Effector CD8-positive, alpha-beta T cell (primary cell): ENCODE data around the gene HOMER3.
"Not testable (repeated sequence)": the region's sequence is repeated elsewhere in the genome, so short reads cannot be mapped to it uniquely, and the experiment has no call there.

Experiments used
- DNase-seq: peaks from one replicate; lab custom pipeline; 2025; lab: John Stamatoyannopoulos, UW

The HOMER3 gene

GRCh38 chr19:18954094-18954493, 13.1 kb upstream of the HOMER3 start:
- no peak for DNase-seq

- DNase-seq, result not testable (repeated sequence)
Observed at GRCh38 chr19:18952364-18953003, 11.5 kb upstream of the HOMER3 start.

- DNase-seq, result no peak
Observed at GRCh38 chr19:18951721-18952281, 10.8 kb upstream of the HOMER3 start.

DNA sequence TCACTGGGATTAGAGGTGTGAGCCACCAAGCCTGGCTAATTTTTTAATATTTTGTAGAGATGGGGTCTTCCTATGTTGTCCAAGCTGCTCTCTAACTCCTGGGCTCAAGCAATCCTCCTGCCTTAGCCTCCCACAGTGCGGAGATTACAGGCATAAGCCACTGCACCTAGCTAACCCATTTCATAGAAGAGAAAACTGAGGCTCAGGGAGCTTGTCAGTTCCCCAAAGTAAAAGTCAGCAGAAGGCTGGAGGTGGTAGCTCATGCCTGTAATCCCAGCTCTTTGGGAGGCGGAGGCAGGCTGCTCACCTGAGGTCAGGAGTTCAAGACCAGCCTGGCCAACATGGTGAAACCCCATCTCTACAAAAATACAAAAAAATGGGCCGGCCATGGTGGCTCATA, 8.8 kb upstream of the HOMER3 start:
- DNase-seq, result no peak

GRCh38 chr19:18948976-18949356, 7.9 kb upstream of the HOMER3 start:
- DNase-seq, result no peak

- no peak for DNase-seq
Observed at GRCh38 chr19:18948075-18948975, 7.3 kb upstream of the HOMER3 start.

DNA sequence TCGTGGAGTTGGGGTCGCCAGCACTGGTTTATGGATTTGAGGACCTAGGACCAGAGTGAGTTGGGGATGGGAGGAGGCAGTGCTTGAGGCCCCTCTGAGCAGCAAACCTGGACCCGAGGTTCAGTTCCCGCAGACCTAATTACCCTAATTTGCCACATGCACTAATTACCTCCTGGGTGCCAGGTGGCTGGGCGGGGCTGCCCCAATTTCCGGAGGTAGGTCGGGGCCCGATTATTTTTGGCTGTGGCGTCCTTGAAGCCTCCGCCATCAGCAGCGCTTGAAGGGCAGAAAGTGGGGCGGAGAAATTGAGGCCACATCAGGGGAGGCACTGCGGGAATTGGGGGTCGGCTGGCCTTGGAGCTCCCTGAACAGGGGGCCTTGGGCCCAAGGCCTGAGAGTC, 5.9 kb upstream of the HOMER3 start:
- no peak for DNase-seq

DNA sequence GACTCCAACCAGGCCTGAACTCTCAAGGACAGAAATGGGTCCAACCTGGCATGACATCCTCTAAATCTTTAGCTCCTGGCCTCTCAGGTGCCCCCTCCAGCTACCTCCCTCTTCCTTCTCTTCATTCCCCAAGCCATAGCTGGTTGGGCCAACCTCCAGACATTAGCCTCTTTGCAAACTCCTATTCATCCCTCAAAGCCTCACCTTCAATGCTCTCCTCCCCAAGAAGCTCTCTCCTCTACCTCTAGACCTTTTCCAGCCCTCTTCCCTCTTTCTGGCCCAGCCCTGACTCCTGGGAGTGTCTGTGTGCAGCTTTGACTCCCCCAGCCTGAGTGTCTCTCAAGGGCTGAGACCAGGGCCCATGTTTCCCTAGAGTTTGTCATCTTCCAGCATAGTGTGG, 5.3 kb upstream of the HOMER3 start:
- no peak for DNase-seq

DNA sequence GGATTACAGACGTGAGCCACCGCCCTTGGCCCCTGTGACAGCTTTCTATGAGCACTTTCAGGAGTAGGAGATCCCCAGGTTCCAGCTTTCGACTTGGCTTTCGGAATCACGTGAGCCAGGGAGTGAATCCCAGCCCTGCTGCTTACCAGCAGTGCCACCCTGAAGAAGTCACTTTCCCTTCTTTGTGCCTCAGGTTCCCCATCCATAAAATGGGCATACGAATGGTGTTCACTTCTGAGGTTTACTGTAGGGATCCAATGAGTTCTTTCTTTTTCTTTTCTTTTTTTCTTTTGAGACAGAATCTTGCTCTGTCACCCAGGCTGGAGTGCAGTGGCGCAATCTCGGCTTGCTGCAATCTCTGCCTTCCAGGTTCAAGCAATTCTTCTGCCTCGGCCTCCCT, 4.3 kb upstream of the HOMER3 start:
- no peak for DNase-seq

DNA sequence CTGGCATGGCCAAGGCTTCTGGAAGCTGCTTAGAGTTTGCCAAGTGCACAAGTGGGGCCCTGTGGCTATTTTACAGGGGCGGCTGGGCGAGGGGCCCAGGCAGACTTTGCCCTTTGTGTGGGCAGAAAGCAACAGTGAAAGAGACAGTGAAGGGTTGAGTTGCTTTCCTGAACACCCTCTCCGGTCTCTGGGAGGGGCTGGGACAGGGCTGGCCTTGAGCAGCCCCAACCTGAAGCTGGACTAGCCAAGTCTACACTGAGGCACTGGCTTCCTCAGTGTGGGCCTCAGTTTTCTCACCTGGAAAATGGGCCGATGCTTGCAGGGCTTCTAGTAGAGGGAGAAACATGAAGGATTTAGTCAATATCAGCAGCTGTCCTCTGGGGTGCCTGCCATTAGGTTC, 2.4 kb upstream of the HOMER3 start:
- no peak for DNase-seq

GRCh38 chr19:18942692-18943091, 1.7 kb upstream of the HOMER3 start:
- no peak for DNase-seq

GRCh38 chr19:18941628-18942354, 774 bp upstream of the HOMER3 start:
- DNase-seq, result no peak

DNA sequence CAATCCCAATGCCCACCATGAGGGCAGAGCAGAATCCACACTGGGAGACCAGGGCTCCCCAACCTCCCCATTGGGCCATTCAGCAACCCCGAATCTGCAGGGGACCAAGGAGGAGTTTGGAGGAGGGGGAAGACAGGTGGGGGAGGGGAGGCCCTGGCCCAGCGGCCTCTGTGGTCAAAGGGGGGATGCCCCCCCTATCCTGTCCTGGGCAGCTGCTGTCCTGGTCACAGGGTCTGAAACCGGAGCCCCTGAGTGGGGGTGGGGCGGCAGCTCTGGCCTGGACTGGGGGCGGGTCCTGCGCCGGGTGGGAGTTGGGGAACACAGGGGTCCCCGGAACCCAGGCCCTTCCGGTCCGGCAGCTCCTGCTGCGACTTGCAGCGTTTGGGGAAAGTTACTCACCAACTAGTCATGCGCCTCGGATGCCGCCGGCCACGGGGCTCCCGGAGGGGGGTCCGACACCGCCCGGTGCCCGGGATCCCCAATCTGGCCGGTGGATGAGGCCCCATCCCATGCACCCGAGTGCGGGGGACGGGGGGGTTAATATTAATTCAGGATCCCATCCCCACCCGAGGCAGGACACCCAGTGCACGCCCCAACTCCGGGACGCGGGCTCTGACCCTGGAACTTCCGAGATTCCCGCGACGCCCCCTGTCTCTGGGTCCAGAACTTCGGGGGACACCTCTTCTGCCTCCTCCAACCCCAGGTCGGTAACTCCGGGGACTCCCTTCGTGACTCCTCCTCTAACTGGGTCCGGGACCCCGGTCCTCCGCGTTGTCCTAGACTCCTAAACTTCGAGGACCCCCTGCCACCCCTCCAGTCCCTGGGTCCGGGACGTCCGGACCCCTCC, 872 bp downstream of the HOMER3 start:
- DNase-seq, result no peak

DNA sequence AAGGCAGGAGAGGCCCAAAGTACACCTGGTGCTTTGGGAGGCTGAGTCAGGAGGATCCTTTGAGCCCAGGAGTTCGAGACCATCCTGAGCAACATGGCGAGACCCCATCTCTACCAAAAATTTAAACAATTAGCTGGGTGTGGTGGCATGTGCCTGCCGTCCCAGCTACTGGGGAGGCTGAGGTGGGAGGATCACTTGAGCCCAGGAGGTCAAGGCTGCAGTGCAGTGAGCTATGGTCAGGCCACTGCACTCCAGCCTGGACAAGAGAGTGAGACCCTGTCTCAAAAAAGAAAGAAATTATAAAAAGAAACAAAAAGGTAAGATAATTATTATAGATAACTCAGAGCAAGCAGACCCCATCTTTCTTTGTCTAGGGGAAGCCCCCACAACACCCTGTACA, 1.9 kb downstream of the HOMER3 start:
- no peak for DNase-seq

GRCh38 chr19:18933297-18933696, 7.7 kb downstream of the HOMER3 start:
- DNase-seq, result no peak

GRCh38 chr19:18932216-18932841, 8.7 kb downstream of the HOMER3 start:
- DNase-seq, result peak; percentile 81

GRCh38 chr19:18931316-18932162, 9.5 kb downstream of the HOMER3 start:
- DNase-seq, result no peak

DNA sequence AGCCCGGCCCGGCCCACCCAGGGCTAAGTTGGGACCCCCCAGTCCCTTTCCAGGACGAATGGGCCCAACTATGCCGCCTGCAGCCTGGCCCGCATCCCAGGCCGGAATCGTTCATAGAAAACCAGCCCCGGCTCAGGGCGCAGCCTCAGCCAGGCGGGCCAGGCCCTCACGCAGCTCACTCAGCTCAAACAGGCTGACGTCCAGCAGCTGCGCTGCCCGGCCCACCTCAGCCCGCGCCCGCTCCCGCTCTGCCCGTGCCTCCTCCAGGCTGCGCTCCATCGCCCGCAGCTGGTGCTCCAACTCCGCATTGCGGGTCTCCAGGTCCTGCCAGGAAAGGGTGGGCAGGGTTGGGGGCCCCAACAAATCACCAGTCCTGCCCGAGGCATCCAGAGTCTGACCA, 11.7 kb downstream of the HOMER3 start:
- DNase-seq, result no peak

GRCh38 chr19:18928018-18928805, 12.8 kb downstream of the HOMER3 start:
- DNase-seq, result no peak
